ENCODE results near the gene M1AP. TPM values are rescaled to one million over a fixed set of nuclear protein-coding genes. Genes with fewer than 3 reads are reported as not detected.

Gene M1AP
- total RNA-seq, 2 donors from 2014 or later, result 0.60 TPM; not detected in 1

DNA sequence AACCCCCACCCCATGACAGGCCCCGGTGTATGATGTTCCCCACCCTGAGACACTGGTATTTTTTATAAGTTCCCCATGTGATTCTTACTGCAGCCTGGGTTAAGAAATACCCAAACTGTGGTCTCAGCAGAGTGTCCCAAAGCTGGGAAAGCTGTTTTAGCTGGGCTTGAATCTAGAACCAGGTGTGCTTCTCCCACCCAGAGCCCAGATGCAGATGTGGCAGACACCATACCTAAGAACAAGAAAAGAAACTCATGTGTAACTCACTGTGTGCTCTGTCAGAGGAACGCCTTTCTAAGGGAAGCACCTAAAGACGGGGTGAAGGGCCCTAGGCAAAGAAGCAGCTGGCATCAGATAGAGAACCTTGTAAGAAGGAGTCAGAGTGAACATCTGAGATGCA lies 69.7 kb downstream of the M1AP start:
- H3K4me1 Mint-ChIP-seq, result peaks cover 16% of the 10 kb centered on the region
- ATAC-seq (no peak), DNase-seq (no peak)
- H3K4me3 Mint-ChIP-seq, result no peak overlapping the region
- H3K27me3 Mint-ChIP-seq, result peaks cover 28% of the 10 kb centered on the region
- no peak overlapping the region for H3K27ac Mint-ChIP-seq
- H3K9me3 ChIP-seq (ENCODE audit: control insufficient read depth, low read length, poor library complexity, severe bottlenecking), result no peaks in the 10 kb centered on the region
- no peaks in the 10 kb centered on the region for H3K36me3 Mint-ChIP-seq (ENCODE audit: low read depth)

GRCh38 chr2:74577448-74577847 lies 70.7 kb downstream of the M1AP start:
- no peak for DNase-seq
- H3K9me3 ChIP-seq (ENCODE audit: control insufficient read depth, low read length, poor library complexity, severe bottlenecking), result no peaks in the 10 kb centered on the region
- Mint-ChIP-seq H3K4me3 (no peak overlapping the region), H3K36me3 (ENCODE audit: low read depth) (no peaks in the 10 kb centered on the region), H3K27ac (no peak overlapping the region), H3K27me3 (peaks cover 28% of the 10 kb centered on the region), H3K4me1 (peaks cover 16% of the 10 kb centered on the region)
- no peak for ATAC-seq

GRCh38 chr2:74576863-74577229 lies 71.3 kb downstream of the M1AP start:
- Mint-ChIP-seq H3K27ac (no peak overlapping the region), H3K4me1 (peaks cover 16% of the 10 kb centered on the region), H3K27me3 (peaks cover 28% of the 10 kb centered on the region), H3K36me3 (ENCODE audit: low read depth) (no peaks in the 10 kb centered on the region), H3K4me3 (no peak overlapping the region)
- DNase-seq (no peak), ATAC-seq (no peak)
- no peaks in the 10 kb centered on the region for H3K9me3 ChIP-seq (ENCODE audit: control insufficient read depth, low read length, poor library complexity, severe bottlenecking)

DNA sequence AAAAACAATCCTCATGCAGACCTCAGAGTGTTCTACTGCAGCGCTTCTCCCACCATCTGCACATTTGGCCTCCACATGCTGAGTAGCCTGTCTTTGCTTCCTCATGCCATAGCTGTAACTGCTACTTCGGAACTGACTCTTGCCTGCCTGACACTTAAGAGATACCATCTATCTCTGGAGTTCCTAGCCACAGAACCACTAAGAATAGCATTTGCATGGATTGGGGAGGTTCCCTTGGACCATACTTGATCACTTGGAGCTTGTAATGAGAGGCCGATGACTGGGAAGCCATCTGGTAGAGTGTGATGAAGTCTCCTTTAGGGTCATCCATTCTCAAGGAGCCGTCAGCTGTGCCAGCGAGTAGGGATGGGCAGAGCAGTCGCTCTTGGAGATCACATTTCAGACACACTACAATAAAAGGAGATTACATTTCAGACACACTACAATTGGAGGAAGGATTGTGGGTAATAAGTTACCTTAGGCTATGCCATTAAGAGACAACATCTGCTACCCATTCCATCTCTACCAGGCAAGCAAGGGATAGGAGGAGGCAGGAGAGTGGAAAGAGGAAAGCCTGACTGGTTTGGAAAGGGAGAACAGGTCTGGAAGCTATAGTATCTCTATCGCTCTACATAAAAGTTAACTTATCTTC lies 71.8 kb downstream of the M1AP start:
- DNase-seq (no peak), ATAC-seq (no peak)
- H3K4me1 Mint-ChIP-seq, result peaks cover 16% of the 10 kb centered on the region
- no peaks in the 10 kb centered on the region for H3K9me3 ChIP-seq (ENCODE audit: control insufficient read depth, low read length, poor library complexity, severe bottlenecking)
- peaks cover 28% of the 10 kb centered on the region for H3K27me3 Mint-ChIP-seq
- H3K27ac Mint-ChIP-seq, result no peak overlapping the region
- no peak overlapping the region for H3K4me3 Mint-ChIP-seq
- no peaks in the 10 kb centered on the region for H3K36me3 Mint-ChIP-seq (ENCODE audit: low read depth)

DNA sequence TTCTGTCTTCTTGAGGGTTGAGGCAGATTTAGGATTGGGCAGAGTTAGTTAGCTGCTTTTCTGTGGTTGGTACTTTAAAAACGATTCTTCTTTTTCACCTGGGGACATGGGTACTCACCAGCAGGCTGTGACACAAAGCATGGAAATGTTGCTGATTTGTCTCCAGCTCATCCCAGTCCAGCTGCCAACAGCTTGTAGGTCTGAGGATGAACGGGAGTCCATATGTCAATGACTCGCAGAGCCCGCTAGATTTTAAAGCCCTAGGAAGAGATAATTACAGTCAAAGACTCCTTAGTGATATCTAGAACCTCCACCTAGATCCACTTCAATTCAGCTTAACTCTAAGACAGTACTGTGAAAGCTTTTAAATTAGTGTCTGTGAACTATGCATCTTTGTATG lies 72.8 kb downstream of the M1AP start:
- H3K36me3 Mint-ChIP-seq (ENCODE audit: low read depth), result no peaks in the 10 kb centered on the region
- H3K4me1 Mint-ChIP-seq, result peaks cover 16% of the 10 kb centered on the region
- no peak overlapping the region for H3K4me3 Mint-ChIP-seq

DNA sequence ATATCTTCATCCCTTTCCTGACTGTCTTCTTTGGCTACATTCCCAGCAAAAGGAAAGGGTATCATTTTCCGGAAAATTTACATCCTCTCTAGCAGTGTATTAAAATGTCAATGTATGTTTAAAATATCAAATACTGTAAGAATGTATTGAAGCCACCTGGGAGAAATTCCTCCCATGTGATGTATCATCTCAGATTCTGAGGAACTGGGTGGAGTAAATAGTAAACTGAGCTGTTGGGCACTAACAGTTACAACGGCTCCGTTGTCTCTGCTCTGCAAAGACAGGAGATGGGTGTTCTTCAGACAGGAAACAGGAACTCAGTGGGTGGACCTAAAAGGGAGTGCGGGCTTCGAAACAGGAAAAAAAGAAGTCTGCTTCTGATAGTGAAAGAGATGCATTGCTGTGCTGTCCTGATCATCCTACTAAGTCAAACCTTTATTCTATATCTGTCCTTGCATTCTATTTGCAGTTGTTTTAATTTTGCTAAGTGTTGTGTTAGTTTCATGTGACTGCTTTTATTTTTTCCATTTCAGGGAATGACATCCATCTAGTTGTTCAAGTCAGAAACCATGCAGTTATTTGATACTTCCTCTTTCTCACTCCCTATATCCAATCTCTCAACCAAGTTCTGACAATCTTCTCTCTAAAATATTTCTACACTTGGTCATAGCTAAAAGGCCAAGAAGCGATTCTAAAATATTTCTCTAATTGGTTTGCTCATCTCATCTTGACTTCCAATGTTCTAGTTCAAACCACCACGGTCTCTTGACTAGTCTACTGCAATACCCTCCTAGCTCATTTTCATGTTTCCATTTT lies 74.2 kb downstream of the M1AP start:
- DNase-seq (no peak), ATAC-seq (peak; percentile 84)
- H3K4me3 Mint-ChIP-seq, result peak overlapping the region; percentile 82
- peaks cover 14% of the 10 kb centered on the region for H3K27me3 Mint-ChIP-seq
- peaks cover 14% of the 10 kb centered on the region for H3K4me1 Mint-ChIP-seq
- no peaks in the 10 kb centered on the region for H3K36me3 Mint-ChIP-seq (ENCODE audit: low read depth)
- H3K27ac Mint-ChIP-seq, result peak overlapping the region; percentile 42
- no peaks in the 10 kb centered on the region for H3K9me3 ChIP-seq (ENCODE audit: control insufficient read depth, low read length, poor library complexity, severe bottlenecking)

More for the DNA sequence above, 72.8 kb downstream of the M1AP start:
- Mint-ChIP-seq H3K27me3 (peaks cover 25% of the 10 kb centered on the region), H3K27ac (no peak overlapping the region)
- no peak for ATAC-seq
- no peak for DNase-seq
- no peaks in the 10 kb centered on the region for H3K9me3 ChIP-seq (ENCODE audit: control insufficient read depth, low read length, poor library complexity, severe bottlenecking)

- peaks cover 11% of the 10 kb centered on the region for H3K27me3 Mint-ChIP-seq
- H3K9me3 ChIP-seq (ENCODE audit: control insufficient read depth, low read length, poor library complexity, severe bottlenecking), result no peaks in the 10 kb centered on the region
- H3K4me3 Mint-ChIP-seq, result no peak overlapping the region
- ATAC-seq, result no peak
- no peak for DNase-seq
- H3K36me3 Mint-ChIP-seq (ENCODE audit: low read depth), result peaks cover 7% of the 10 kb centered on the region
- peaks cover 14% of the 10 kb centered on the region for H3K4me1 Mint-ChIP-seq
- no peak overlapping the region for H3K27ac Mint-ChIP-seq
Measured at GRCh38 chr2:74572178-74572925, 75.8 kb downstream of the M1AP start.

- DNase-seq (no peak), ATAC-seq (no peak)
- H3K9me3 ChIP-seq (ENCODE audit: control insufficient read depth, low read length, poor library complexity, severe bottlenecking), result no peaks in the 10 kb centered on the region
- Mint-ChIP-seq H3K4me3 (no peak overlapping the region), H3K4me1 (peaks cover 12% of the 10 kb centered on the region), H3K36me3 (ENCODE audit: low read depth) (peaks cover 7% of the 10 kb centered on the region), H3K27me3 (peaks cover 15% of the 10 kb centered on the region), H3K27ac (no peak overlapping the region)
Measured at GRCh38 chr2:74571058-74571457, 77.1 kb downstream of the M1AP start.

GRCh38 chr2:74569686-74570085 lies 78.4 kb downstream of the M1AP start:
- H3K27ac Mint-ChIP-seq, result no peak overlapping the region
- H3K4me3 Mint-ChIP-seq, result no peak overlapping the region
- H3K9me3 ChIP-seq (ENCODE audit: control insufficient read depth, low read length, poor library complexity, severe bottlenecking), result no peaks in the 10 kb centered on the region
- H3K4me1 Mint-ChIP-seq, result peaks cover 12% of the 10 kb centered on the region
- H3K27me3 Mint-ChIP-seq, result peaks cover 19% of the 10 kb centered on the region
- no peak for DNase-seq
- peaks cover 7% of the 10 kb centered on the region for H3K36me3 Mint-ChIP-seq (ENCODE audit: low read depth)
- no peak for ATAC-seq

GRCh38 chr2:74567881-74568280 lies 80.2 kb downstream of the M1AP start:
- Mint-ChIP-seq H3K4me1 (peaks cover 3% of the 10 kb centered on the region), H3K27me3 (peaks cover 28% of the 10 kb centered on the region), H3K27ac (no peak overlapping the region), H3K36me3 (ENCODE audit: low read depth) (peaks cover 10% of the 10 kb centered on the region), H3K4me3 (no peak overlapping the region)
- ATAC-seq, result no peak
- no peak for DNase-seq
- no peaks in the 10 kb centered on the region for H3K9me3 ChIP-seq (ENCODE audit: control insufficient read depth, low read length, poor library complexity, severe bottlenecking)

- H3K9me3 ChIP-seq (ENCODE audit: control insufficient read depth, low read length, poor library complexity, severe bottlenecking), result no peaks in the 10 kb centered on the region
- Mint-ChIP-seq H3K27me3 (peaks cover 38% of the 10 kb centered on the region), H3K4me1 (peaks cover 7% of the 10 kb centered on the region), H3K4me3 (no peak overlapping the region), H3K27ac (no peak overlapping the region), H3K36me3 (ENCODE audit: low read depth) (peaks cover 14% of the 10 kb centered on the region)
- DNase-seq (no peak), ATAC-seq (no peak)
Measured at GRCh38 chr2:74566754-74567085, 81.4 kb downstream of the M1AP start.

GRCh38 chr2:74566076-74566753 lies 81.9 kb downstream of the M1AP start:
- Mint-ChIP-seq H3K27ac (no peak overlapping the region), H3K4me1 (peaks cover 8% of the 10 kb centered on the region), H3K4me3 (no peak overlapping the region), H3K27me3 (peaks cover 41% of the 10 kb centered on the region), H3K36me3 (ENCODE audit: low read depth) (peaks cover 17% of the 10 kb centered on the region)
- no peak for DNase-seq
- H3K9me3 ChIP-seq (ENCODE audit: control insufficient read depth, low read length, poor library complexity, severe bottlenecking), result no peaks in the 10 kb centered on the region
- no peak for ATAC-seq

GRCh38 chr2:74564222-74564621 lies 83.9 kb downstream of the M1AP start:
- Mint-ChIP-seq H3K4me3 (no peak overlapping the region), H3K27ac (peak overlapping the region; percentile 24), H3K4me1 (peaks cover 14% of the 10 kb centered on the region), H3K36me3 (ENCODE audit: low read depth) (peaks cover 17% of the 10 kb centered on the region), H3K27me3 (peaks cover 49% of the 10 kb centered on the region)
- ATAC-seq (no peak), DNase-seq (no peak)
- no peaks in the 10 kb centered on the region for H3K9me3 ChIP-seq (ENCODE audit: control insufficient read depth, low read length, poor library complexity, severe bottlenecking)
